ENCODE results near the gene PTPN14.

The PTPN14 gene

GRCh38 chr1:214473862-214474261 is 77.5 kb downstream of the PTPN14 start:
- DNase-seq: no peak

GRCh38 chr1:214473387-214473786 is 78.0 kb downstream of the PTPN14 start:
- DNase-seq: no peak

GRCh38 chr1:214472364-214472763 is 79.0 kb downstream of the PTPN14 start:
- no peak for DNase-seq

GRCh38 chr1:214471458-214471857 is 79.9 kb downstream of the PTPN14 start:
- no peak for DNase-seq

GRCh38 chr1:214470132-214470531 is 81.3 kb downstream of the PTPN14 start:
- DNase-seq: no peak

- DNase-seq: no peak
These were observed 82.1 kb downstream of the PTPN14 start for GRCh38 chr1:214469290-214469689.

GRCh38 chr1:214467078-214467585 is 84.3 kb downstream of the PTPN14 start:
- DNase-seq: no peak

- no peak for DNase-seq
These were observed 84.9 kb downstream of the PTPN14 start for GRCh38 chr1:214466403-214467077.

GRCh38 chr1:214464445-214465287 is 86.7 kb downstream of the PTPN14 start:
- no peak for DNase-seq

- no peak for DNase-seq
These were observed 87.8 kb downstream of the PTPN14 start for GRCh38 chr1:214463596-214463995.

GRCh38 chr1:214462882-214463281 is 88.5 kb downstream of the PTPN14 start:
- DNase-seq: no peak

- no peak for DNase-seq
These were observed 90.1 kb downstream of the PTPN14 start for GRCh38 chr1:214461305-214461704.

- no peak for DNase-seq
These were observed 91.0 kb downstream of the PTPN14 start for GRCh38 chr1:214460304-214460916.

GRCh38 chr1:214459895-214460294 is 91.5 kb downstream of the PTPN14 start:
- no peak for DNase-seq

GRCh38 chr1:214458541-214458940 is 92.9 kb downstream of the PTPN14 start:
- no peak for DNase-seq

- DNase-seq: no peak
These were observed 95.2 kb downstream of the PTPN14 start for GRCh38 chr1:214455971-214456867.

GRCh38 chr1:214455479-214455878 is 95.9 kb downstream of the PTPN14 start:
- no peak for DNase-seq

- DNase-seq: no peak
These were observed 96.6 kb downstream of the PTPN14 start for GRCh38 chr1:214454569-214455396.

- DNase-seq: no peak
These were observed 98.2 kb downstream of the PTPN14 start for GRCh38 chr1:214453109-214453722.

- DNase-seq: no peak
These were observed 99.1 kb downstream of the PTPN14 start for GRCh38 chr1:214452152-214452784.

GRCh38 chr1:214451596-214451995 is 99.8 kb downstream of the PTPN14 start:
- DNase-seq: no peak
